Measurements from ENCODE around the gene DGKZ. TPM values are rescaled to one million over a fixed set of nuclear protein-coding genes. Genes with fewer than 3 reads are reported as not detected.

The DGKZ gene
- total RNA-seq, 2 experiments from 2014 or later: 159 to 166 TPM

DNA sequence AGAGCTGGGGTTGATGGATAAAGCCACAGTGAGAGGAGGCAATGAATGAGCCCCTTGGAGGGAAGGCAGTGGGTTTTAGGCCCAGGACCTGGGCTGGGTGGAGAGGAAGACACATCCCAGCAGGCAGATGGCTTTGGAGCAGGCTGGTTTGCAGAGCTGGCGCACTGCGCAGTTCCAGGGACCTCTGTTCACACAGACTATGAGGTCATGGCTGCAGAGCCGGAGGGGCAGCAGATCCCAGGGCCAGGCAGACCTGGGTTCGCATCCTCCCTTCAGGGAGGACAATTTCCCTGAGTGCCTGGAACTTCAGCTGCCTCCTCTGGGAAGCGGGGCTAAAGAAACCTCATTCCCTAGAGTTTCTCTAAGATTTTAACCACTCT lies 28.2 kb upstream of the DGKZ start:
- Mint-ChIP-seq H3K4me1 (ENCODE audit: low read depth) (peaks cover 33% of the 10 kb centered on the region), H3K4me3 (peak overlapping the region; percentile 31), H3K36me3 (ENCODE audit: low read depth) (no peaks in the 10 kb centered on the region), H3K27ac (peak overlapping the region; percentile 58), H3K27me3 (no peaks in the 10 kb centered on the region), H3K9me3 (no peaks in the 10 kb centered on the region)
- Histone ChIP-seq H3K4me1 (ENCODE audit: insufficient read depth, low read length) (peaks cover 31% of the 10 kb centered on the region), H3K27ac (ENCODE audit: low read depth in 1 of 2, low read length in 2 of 2) (no peak overlapping the region), H3K4me3 (ENCODE audit: low read length) (no peak overlapping the region), H3K9me3 (ENCODE audit: control insufficient read depth in 1 of 2, insufficient read depth in 1 of 2, low read length in 2 of 2) (no peaks in the 10 kb centered on the region), H3K36me3 (ENCODE audit: insufficient read depth, low read length) (no peaks in the 10 kb centered on the region), H3K27me3 (ENCODE audit: control insufficient read depth in 1 of 2, insufficient read depth in 2 of 2, low read length in 2 of 2) (no peaks in the 10 kb centered on the region)
- no peak for DNase-seq
- TF ChIP-seq, protein P1, sequence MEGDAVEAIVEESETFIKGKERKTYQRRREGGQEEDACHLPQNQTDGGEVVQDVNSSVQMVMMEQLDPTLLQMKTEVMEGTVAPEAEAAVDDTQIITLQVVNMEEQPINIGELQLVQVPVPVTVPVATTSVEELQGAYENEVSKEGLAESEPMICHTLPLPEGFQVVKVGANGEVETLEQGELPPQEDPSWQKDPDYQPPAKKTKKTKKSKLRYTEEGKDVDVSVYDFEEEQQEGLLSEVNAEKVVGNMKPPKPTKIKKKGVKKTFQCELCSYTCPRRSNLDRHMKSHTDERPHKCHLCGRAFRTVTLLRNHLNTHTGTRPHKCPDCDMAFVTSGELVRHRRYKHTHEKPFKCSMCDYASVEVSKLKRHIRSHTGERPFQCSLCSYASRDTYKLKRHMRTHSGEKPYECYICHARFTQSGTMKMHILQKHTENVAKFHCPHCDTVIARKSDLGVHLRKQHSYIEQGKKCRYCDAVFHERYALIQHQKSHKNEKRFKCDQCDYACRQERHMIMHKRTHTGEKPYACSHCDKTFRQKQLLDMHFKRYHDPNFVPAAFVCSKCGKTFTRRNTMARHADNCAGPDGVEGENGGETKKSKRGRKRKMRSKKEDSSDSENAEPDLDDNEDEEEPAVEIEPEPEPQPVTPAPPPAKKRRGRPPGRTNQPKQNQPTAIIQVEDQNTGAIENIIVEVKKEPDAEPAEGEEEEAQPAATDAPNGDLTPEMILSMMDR (IDR thresholded peaks at IDR 0.05): no peak
- intact Hi-C loops (cut with DNase I, micrococcal nuclease): loop anchor here in 1 of 2 experiments (5.0 kb wide), 1 partner anchor 48 kb away; no protein-coding TSS in a partner anchor
- no peak for ATAC-seq (ENCODE audit: poor library complexity)
- CTCF ChIA-PET: interaction anchor here (1.0 to 1.7 kb wide), 2 partner anchors 10 to 12 kb away, joined by 3 to 6 read pairs; no protein-coding TSS in a partner anchor
- POLR2A ChIA-PET: interaction anchor here (0.6 to 3.0 kb wide), 7 partner anchors 10 to 123 kb away, joined by 3 to 16 read pairs (median 3); no protein-coding TSS in a partner anchor

DNA sequence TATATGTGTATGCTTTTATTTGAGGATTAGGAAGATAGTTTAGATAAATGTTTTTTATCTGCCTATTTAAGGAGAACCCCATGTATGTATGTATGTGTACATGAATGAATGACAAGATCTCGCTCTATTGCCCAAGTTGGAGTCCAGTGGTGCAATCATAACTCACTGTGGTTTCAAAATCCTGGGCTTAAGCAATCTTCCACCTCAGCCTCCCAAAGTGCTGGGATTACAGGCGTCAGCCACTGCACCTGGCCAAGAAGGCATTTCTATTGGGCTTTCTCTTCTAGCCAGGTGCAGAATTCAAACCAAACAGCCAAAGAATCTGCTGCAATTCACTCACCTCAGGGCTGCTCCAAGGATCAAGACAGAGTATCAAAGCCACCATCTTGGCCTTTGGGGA lies 25.5 kb upstream of the DGKZ start:
- intact Hi-C loops (cut with DNase I, micrococcal nuclease): no loop called here
- peaks cover 24% of the 10 kb centered on the region for H3K4me1 ChIP-seq (ENCODE audit: insufficient read depth, low read length)
- no peak overlapping the region for H3K4me3 Mint-ChIP-seq
- no peaks in the 10 kb centered on the region for H3K27me3 Mint-ChIP-seq
- no peaks in the 10 kb centered on the region for H3K9me3 Mint-ChIP-seq
- DNase-seq: no peak
- TF ChIP-seq, protein P1 (IDR thresholded peaks at IDR 0.05): no peak
- H3K36me3 Mint-ChIP-seq (ENCODE audit: low read depth): no peaks in the 10 kb centered on the region
- no peaks in the 10 kb centered on the region for H3K36me3 ChIP-seq (ENCODE audit: insufficient read depth, low read length)
- no peak for ATAC-seq (ENCODE audit: poor library complexity)
- CTCF ChIA-PET: no interaction called here
- H3K4me1 Mint-ChIP-seq (ENCODE audit: low read depth): peaks cover 31% of the 10 kb centered on the region
- H3K9me3 ChIP-seq (ENCODE audit: control insufficient read depth in 1 of 2, insufficient read depth in 1 of 2, low read length in 2 of 2): no peaks in the 10 kb centered on the region
- no peak overlapping the region for H3K4me3 ChIP-seq (ENCODE audit: low read length)
- H3K27ac ChIP-seq (ENCODE audit: low read depth in 1 of 2, low read length in 2 of 2): no peak overlapping the region
- no peaks in the 10 kb centered on the region for H3K27me3 ChIP-seq (ENCODE audit: control insufficient read depth in 1 of 2, insufficient read depth in 2 of 2, low read length in 2 of 2)
- no peak overlapping the region for H3K27ac Mint-ChIP-seq
- POLR2A ChIA-PET: no interaction called here

GRCh38 chr11:46322759-46323158 lies 24.5 kb upstream of the DGKZ start:
- Mint-ChIP-seq H3K27ac (no peak overlapping the region), H3K4me3 (no peak overlapping the region), H3K4me1 (ENCODE audit: low read depth) (peaks cover 37% of the 10 kb centered on the region), H3K27me3 (no peaks in the 10 kb centered on the region), H3K9me3 (no peaks in the 10 kb centered on the region), H3K36me3 (ENCODE audit: low read depth) (no peaks in the 10 kb centered on the region)
- H3K27ac ChIP-seq (ENCODE audit: low read depth in 1 of 2, low read length in 2 of 2): no peak overlapping the region
- peaks cover 19% of the 10 kb centered on the region for H3K4me1 ChIP-seq (ENCODE audit: insufficient read depth, low read length)
- intact Hi-C loops (cut with DNase I, micrococcal nuclease): no loop called here
- ChIA-PET POLR2A (no interaction called here), CTCF (interaction anchor here (0.8 kb wide), 1 partner anchor 10 kb away, joined by 5 read pairs; no protein-coding TSS in a partner anchor)
- DNase-seq (no peak), ATAC-seq (ENCODE audit: poor library complexity) (no peak)
- H3K4me3 ChIP-seq (ENCODE audit: low read length): no peak overlapping the region
- H3K27me3 ChIP-seq (ENCODE audit: control insufficient read depth in 1 of 2, insufficient read depth in 2 of 2, low read length in 2 of 2): no peaks in the 10 kb centered on the region
- no peaks in the 10 kb centered on the region for H3K9me3 ChIP-seq (ENCODE audit: control insufficient read depth in 1 of 2, insufficient read depth in 1 of 2, low read length in 2 of 2)
- no peaks in the 10 kb centered on the region for H3K36me3 ChIP-seq (ENCODE audit: insufficient read depth, low read length)
- TF ChIP-seq, protein P1 (IDR thresholded peaks at IDR 0.05): no peak
